ENCODE measurements around the gene PRKCG.

DNA sequence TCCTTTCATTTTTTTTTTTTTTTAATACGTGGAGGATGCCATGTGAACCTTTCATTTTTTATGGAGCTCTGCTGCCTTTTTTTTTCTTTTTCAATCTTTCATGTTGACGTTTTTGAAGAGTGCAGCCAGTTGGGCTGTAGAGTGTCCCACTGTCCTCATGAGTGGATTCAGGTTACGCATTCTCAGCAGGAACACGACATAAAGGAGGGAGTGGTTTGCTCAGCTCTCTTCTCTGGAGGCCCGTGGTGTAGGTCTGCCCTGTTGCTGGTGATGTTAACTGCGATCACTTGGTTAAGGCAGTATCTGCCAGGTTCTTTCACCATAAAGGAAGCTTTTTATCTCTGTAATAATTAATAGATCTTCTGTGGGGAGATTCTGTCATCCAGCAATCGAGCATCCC lies 54.0 kb downstream of the PRKCG start:
- no peak for TF ChIP-seq CTCF (IDR thresholded peaks at IDR 0.05)
- TF ChIP-seq POLR2A (IDR thresholded peaks at IDR 0.05), result no peak
